HG02642 (cell line): Measurements from ENCODE around the gene DPH7.
A peak's percentile ranks its signal among the peaks of the same experiment; 100 is the strongest.
"Not testable (repeated sequence)": the region's sequence is repeated elsewhere in the genome, so short reads cannot be mapped to it uniquely, and the experiment has no call there.

Experiments
- ATAC-seq: cut with Tn5 transposase; IDR thresholded peaks from one replicate; pipeline ENCODE4 v1.9.1; 2021; ENCODE audit warnings: mild to moderate bottlenecking; ENCODE audit not compliant: unreplicated experiment, poor library complexity

Gene DPH7

GRCh38 chr9:137582286-137582860 is 3.6 kb upstream of the DPH7 start:
- no peak for ATAC-seq

- ATAC-seq, result no peak
These were observed 2.9 kb upstream of the DPH7 start for GRCh38 chr9:137581361-137582285.

GRCh38 chr9:137580954-137581322 is 2.2 kb upstream of the DPH7 start:
- no peak for ATAC-seq

DNA sequence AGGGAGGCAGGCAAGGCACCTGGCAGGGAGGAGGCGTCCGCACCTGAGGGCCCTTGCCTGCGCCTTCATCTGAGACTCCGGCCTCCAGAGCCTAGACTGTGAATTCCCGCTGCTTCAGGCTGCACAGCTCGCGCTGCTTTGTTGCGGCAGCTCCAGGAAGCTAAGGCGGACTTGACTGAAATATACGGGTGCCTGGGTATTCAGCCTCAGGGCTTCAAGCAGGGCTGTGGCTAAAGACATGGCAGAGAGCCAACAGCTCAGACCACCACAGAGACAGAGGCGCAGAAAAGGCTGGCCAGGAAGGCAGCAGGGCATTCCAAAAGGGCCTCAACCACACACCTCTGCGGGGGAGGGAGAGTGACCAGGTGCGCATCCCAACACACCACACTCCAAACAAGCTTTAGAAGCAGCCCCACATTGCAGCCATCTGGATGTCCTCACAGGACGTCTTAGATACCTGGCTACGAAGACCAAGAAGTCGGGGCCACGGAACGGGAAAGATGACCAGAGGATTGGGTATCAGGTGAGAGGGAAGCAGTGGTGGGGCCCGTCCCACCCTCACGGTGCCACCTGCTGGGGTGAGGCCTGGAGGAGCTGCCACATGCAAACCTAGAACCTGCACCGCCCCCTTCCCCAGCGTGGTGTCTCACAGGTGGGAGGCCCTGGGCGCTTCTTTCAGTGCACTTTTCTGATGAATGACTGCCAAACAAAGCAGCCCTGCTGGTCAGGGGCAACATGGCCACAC is 1.7 kb upstream of the DPH7 start:
- ATAC-seq, result no peak

- ATAC-seq, result no peak
These were observed 507 bp upstream of the DPH7 start for GRCh38 chr9:137579259-137579604.

DNA sequence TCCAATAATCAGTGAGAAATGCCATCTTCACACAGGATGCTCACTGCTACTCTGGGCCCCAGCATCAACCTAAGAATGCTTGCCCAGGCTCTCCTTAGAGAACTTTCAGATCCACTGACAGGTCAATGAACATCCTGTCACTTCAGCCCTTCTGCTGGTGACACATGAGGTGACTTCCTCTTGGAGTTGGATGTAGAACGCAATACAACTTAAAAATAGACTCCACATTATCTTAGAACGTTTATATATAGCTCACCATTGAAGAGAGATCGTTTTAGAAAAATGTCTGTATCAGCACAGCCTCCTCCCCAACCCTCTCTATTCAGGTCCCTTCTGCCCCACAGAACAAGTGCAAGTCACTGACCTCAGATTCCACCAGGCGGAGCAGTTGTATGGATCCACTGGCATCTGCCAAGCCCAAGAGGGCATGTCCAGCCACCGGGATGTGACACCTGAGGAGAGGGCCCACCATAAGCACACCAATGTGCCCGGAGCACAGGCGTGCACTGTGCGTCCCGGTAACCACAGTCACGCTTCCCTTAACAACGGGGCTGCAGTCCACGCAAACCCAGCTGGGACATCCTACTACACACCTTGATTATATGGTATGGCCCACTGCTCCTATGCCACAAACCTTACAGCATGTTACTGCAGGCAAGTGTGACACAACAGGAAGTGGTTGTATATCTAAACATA is 2.9 kb downstream of the DPH7 start:
- no peak for ATAC-seq

DNA sequence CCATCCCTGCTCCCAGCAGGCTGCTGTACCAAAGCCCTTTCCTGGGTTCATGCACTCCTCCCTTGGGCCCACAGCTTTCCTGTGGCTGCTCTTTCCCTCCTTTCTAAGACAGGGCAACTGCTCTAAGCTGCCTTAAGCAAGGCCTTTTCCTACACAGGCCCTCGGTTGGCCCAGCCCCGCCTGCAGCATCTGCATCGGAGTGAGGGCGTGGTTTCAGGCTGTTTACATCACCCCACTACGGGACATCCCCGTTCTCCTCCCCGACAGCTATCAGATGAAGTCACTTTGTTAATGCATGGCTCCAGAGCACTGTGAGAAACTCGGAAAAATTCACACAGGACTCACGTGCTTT is 3.4 kb downstream of the DPH7 start:
- no peak for ATAC-seq

DNA sequence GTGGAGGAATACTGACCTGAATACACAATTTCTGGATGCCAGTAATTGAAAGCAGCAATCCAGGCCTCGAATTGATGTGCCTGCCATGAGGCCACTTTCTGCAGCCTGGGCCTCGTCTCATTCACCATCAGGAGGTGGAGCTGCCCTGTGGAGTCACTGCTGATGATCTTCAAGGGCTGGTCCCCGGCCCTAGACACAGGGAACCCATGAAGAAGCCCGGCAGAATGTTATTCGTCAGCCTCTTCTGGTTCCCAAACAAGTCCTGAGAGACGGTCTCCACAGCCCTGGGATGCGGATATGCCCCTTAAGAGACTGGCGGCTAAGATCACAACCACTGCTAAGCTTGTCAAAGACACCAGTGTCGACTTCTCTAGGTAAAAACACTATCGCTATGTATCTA is 4.5 kb downstream of the DPH7 start:
- no peak for ATAC-seq

DNA sequence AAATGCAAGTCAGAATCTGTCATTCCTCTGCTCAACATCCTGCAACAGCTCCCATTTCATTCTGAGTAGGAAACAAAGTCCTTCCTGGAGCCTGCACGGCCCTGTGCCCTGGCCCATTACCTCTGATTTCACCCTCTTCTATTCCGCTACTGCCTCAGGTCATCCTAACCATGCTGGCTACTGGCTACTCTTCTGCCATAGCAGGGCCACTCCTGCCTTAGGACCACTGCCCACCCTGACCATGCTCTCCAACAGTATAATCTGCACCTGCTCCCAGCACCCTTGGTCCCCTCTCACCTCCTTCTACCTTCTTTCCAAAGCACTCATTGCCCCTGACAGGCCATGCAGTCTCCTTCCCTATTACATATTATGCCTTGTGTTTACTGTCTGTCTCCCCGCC is 8.2 kb downstream of the DPH7 start:
- ATAC-seq, result no peak

DNA sequence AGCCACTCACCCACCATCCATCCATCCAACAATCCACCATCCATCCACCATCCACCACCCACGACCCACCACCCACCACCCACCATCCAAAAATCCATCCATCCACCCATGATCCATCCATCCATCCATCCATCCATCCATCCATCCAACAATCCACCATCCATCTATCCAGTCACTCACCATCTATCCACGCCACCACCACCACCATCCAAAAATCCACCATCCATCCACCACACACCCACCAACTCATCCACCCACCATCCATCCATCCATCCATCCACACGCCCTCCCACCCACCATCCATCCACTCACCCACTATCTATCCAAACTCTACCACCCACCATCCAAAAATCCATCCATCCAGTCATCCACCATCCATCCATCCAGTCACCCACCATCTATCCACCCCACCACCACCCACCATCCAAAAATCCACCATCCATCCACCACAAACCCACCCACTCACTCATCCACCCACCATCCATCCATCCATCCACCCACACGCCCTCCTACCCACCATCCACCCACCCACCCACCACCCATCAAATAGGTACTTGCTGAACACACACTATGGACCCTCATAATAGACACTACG is 9.0 kb downstream of the DPH7 start:
- ATAC-seq, result no peak

- not testable (repeated sequence) for ATAC-seq
These were observed 10.3 kb downstream of the DPH7 start for GRCh38 chr9:137568445-137568844.

- no peak for ATAC-seq
These were observed 13.8 kb downstream of the DPH7 start for GRCh38 chr9:137564817-137565411.

DNA sequence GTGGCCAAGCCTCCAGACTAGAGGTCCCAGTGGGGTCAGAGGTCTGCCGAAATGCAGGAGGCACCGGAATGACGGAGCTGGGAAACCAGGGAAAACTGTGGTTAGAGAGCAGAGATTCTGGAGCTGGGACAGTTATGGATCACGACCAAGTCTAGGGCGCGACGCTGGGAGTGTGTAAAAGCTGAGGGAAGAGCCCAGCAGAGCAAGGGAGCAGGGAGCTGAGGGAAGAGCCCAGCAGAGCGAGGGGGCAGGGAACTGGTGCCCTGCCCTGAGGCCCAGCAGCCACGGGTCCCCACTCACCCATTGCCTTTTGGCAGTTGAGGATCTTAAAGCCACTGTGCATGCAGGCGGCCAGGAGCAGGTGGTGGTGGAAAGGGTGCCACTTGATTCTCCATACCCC is 14.6 kb downstream of the DPH7 start:
- ATAC-seq, result no peak

DNA sequence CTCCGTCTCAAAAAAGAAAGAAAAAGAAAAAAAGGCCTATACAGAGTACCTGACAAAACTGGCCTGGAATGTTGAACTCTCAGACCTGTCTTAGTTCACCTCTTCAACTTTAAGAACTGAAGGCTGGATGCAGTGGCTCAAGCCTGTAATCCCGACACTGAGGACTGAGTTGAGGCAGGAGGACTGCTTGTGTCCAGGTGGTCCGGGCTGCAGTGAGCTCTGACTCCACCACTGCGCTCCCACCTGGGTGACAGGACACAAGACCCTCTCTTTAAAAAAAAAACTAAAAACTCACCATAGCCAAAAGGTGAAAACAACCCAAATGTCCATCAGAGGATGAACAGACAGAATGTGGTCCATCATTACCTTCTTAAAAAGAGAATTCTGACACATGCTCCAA is 20.6 kb downstream of the DPH7 start:
- ATAC-seq, result no peak

DNA sequence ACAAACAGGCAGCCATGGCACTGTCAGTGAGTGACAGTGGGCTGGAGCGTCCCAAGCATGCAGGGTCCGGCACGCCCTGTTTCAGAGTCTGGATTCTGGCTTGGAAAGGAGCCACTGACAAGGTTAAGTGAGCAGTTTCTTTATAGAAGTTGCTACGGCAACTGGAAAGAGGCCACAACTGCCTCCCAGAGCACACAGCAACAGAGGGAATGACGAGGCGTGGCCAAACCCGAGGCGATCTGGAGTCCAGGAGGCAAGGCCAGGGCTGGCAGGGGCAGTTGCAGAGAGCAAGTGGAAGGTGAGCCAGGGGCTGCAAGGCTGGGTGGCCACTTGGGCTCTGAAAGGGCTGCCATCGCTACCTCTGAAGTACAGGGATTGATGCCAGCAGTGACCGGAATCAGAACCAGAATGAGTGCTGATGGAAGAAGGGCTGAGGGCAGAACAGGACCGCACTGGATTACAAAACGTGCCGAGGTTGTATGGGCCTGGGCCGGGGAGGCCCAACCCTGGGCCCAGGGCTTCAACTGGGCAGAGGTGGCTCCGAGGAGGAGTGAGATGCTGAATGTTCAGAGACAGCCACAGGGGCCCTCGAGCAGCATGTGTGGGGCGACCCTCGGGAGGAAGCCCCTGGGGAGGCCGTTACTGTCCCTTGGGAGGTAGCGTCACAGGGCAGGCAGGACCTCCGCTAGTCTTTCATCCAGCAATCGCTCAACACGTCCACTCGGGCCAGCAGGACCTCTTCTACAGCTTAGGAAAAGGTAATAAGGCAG is 22.5 kb downstream of the DPH7 start:
- no peak for ATAC-seq

GRCh38 chr9:137555179-137555578 is 23.5 kb downstream of the DPH7 start:
- no peak for ATAC-seq

GRCh38 chr9:137554349-137554748 is 24.4 kb downstream of the DPH7 start:
- no peak for ATAC-seq

DNA sequence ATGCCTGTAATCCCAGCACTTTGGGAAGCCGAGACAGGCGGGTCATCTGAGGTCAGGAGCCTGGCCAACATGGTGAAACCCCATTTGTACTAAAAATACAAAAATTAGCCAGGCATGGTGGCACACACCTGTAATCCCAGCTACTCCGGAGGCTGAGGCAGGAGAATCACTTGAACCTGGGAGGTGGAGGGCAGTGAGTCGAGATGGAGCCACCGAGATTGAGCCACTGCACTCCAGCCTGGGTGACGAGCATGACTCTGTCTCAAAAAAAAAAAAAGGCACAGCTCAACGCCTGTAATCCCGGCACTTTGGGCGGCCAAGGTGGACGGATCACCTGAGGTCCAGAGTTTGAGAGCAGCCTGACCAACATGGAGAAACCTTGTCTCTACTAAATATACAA is 25.1 kb downstream of the DPH7 start:
- ATAC-seq, result not testable (repeated sequence)

GRCh38 chr9:137552022-137552768 is 26.5 kb downstream of the DPH7 start:
- ATAC-seq, result peak; percentile 40
